Stimulated activated CD4-positive, alpha-beta T cell treated with anti-CD3 and anti-CD28 coated beads, TNF-alpha, amount 100 ng/mL, for 24 hours (primary cell): ENCODE data around the gene GPR17.

Experiments
- DNase-seq, 3 experiments: peaks; one replicate each; pipeline ENCODE4 v3.0.0-alpha.2; 2020; ENCODE audit warnings: low read depth in 3 of 3

GPR17 gene

DNA sequence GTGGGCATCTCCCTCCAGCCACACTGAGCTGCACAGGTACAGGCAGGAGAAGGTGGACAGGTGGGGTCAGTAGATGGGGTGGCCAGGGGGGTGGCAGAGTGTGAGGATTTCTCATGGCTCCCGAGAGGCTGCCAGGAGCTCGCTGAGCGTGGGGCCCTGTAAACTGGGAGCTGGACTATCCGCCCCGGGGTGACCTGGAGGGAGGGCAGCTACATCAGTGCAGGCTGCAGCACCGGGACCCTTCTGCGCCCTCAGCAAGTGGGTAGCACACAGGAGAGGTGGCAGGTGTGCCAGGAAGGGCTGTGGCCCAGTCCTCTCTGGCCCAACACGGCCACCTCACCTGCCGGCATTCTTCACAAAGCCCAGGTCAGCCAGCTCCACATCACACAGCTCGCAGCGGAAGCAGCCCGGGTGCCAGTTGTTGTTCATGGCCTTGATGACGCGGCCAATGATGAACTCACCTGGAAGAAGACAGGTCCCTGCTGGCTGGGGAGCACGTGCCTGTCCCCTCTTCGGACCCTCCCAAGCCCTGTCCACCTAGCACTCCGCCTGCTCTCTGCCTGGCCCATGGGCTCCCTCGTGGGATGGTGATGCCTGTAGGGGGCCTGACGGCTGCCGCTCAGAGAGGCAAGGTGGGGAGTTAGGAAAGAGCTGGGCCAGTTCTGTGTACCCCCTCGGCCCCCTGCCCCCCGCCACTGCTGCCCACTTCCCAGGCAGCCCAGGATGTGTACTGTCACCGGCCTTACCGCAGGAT lies 8.3 kb downstream of the GPR17 start:
- DNase-seq: no peak

DNA sequence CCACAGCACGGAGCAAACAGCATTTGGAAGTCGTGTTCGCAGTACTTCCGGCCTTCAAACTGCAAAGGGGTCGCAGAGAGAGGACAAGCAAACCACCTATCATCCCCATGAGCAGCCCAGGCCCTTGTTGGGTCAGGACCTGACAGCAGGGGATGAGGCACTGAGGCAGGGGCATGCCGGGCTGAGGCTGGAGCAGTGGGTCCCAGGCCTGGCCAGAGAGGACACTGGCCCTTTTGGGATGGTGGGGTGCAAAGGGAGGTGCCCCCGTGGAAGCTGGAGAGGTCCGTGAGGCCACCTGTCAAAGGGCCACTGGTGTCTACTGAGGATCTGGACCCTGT lies 8.9 kb downstream of the GPR17 start:
- DNase-seq: no peak

DNA sequence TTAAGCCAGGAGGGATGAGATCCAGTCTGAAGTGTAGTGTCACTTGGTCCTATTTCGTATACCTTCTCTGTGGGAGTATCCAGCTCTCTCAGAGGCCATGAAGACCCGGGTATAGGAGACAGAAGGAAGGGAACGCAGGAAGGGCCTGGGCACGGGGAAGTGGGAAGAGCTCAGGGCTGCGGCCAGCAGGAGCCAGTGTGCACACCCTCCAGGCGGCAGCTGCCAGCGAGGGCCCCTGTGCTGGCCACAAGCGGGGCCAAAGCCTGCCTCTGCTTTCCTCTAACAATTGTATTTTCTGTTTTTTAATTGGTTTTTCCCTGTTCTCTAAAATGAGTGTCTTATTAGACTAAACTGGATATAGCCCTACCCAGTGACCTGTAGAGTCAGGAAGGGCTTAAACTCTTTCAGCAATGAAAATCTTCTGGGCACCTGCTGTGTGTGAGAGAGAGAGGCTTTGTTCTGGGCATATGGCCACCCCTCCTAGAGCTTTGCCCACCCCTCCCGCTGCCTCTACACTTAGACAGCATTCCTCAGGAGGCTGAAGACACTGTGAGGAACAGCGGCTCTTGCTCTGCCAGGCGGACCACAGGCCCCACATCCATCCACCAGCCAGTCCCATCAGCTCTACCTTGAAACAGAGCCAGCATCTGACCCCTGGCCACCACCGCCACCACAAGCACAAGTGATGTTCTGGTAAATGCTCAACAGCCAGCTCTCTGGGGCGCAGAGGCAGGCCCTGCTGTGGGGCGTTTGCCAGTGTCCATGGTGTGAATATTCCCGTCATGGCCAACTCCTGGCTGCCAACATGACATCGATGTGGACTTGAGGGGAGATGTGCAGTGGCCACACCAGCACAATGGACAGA lies 9.5 kb downstream of the GPR17 start:
- DNase-seq: no peak

DNA sequence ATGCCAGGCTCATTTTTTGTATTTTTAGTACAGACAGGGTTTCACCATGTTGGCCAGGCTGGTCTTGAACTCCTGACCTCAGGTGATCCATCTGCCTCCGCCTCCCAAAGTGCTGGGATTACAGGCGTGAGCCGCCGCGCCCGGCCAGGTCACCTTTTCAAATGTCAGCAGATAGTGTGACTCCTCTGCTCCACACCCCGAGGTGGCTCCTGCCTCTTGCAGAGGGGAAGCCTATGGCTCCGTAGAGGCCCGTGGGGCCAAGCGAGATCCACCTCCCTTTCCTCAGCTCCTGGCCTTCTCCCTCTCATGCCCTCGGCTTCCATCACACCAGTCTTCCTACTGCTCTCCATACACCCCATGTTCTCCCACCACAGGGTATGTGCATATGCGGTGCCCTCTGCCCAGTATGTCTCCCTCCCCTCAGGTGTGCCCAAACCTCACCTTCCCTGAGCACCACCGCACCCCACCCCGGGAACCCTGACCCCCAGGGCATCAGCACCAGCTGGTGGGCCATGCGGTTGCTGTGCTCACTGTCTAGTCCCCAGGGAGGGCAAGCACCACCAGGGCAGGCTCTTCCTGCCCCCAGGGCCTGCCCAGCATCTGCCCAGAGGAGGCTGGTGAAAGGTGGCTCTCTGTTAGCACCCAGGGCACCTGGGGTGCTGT lies 10.7 kb downstream of the GPR17 start:
- no peak for DNase-seq

DNA sequence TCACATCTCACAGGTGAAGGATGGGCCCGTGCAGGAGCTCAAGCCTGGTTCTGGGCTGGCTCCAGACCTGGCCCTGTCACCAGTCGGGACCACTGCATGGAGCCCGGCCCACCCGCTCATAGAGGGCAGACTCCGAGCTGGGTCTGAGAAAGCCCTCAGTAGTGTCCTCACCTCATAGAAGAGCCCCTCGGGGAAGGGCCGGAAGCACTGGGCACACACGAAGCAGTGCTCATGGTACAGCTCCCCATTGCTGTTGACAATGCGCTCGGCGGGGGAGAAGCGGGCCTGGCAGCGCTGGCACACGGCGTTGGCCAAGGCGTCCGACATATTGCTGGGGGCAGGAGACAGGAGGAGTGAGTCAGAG lies 11.3 kb downstream of the GPR17 start:
- no peak for DNase-seq

DNA sequence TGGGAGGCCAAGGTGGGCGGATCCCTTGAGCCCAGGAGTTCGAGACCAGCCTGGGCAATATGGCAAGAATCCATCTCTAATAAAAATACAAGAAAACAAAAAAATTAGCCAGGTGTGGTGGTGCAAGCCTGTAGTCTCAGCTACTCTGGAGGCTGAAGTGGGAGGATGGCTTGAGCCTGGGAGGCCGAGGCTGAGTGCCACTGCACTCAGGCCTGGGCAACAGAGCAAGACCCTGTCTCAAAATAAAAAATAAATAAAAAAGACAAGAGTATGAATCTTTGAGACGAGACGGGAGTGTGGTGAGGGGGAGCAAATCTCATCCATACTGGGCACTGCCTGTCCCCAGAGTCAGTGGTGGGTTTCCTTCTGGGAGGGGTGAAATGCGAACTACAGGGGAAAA lies 12.2 kb downstream of the GPR17 start:
- no peak for DNase-seq

DNA sequence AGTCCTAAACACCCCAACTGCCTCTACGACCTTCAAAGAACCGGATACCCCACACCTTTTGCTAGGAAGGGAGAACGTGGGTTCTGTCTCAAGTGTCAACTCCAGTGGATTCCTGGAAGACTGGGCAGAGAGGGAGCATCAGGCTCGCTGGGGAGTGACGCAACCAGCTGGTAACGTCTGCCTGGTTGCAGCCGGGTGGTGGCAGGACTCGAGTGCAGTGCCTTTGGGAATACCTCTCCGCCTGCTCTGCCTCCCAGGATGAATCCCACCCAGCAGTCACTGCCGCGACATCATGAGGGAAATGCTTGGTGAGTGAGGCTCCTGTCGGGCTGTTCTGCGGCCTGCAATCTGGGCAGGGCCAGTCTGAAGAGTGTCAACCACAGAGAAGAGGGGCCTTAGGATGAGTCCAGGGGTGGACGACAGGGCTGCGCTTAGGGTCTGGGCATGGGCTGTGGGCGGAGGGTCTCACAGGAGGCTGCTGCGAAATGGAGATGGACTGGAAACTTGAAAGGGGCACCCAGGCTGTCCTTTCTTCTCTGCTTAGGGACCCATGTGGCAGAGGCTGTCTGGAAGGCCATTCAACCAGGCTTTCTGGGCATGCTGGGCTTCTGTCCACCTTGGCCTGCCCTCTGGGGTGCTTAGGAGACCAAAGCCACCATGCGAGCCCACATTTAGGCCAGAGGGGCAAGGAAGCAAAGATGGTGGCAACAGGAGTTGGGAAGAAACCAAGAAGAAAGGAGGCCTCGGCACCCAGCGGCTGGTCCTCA lies 12.9 kb downstream of the GPR17 start:
- DNase-seq: no peak

DNA sequence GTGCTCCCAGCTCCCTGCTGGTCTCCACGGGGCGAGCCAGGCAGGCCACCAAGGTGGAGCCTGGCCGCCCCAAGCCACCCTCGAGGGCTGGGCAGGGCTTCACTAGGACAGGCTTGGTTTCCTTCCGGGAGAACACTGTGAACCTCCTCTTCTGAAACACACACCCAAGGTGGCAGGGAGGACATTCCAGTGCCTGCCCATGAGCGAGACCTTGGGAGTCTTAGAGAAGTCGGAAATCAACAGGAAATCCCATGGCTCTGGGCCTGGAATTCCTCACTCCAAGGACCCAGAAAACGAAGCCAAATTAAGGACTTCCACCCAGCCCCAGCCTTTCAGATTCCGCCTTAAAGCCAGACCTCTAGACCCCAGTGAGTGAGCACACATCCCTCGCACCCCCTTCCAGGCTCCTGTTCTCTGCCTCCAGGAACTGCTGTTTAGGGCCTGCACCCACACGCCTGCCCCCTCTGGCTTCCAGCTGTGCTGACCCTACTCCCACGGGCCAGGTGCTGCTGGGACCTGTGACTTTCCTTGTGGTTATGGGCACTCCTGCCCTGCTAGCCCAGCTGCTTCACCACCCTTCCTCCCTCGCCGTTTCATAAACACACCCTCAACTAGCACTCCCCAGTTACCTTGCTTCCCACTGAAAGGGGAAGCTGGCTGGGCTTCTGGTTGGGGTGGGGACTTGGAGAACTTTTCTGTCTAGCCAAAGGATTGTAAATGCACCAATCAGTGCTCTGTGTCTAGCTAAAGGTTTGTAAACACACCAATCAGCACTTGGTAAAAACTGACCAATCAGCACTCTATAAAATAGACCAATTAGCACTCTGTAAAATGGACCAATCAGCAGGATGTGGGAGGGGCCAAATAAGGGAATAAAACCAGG lies 13.7 kb downstream of the GPR17 start:
- DNase-seq: no peak

DNA sequence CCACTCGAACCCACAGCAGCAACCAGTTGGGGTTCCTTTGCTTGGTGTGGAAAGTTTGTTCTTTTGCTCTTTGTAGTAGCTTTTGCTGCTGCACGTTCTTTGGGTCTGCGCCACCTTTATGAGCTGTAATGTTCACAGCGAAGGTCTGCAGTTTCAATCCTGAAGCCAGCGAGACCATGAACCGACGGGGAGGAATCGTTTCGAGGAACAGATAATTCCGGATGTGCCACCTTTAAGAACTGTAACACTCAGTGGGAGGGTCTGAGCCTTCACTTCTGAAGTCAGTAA lies 14.3 kb downstream of the GPR17 start:
- DNase-seq: no peak

DNA sequence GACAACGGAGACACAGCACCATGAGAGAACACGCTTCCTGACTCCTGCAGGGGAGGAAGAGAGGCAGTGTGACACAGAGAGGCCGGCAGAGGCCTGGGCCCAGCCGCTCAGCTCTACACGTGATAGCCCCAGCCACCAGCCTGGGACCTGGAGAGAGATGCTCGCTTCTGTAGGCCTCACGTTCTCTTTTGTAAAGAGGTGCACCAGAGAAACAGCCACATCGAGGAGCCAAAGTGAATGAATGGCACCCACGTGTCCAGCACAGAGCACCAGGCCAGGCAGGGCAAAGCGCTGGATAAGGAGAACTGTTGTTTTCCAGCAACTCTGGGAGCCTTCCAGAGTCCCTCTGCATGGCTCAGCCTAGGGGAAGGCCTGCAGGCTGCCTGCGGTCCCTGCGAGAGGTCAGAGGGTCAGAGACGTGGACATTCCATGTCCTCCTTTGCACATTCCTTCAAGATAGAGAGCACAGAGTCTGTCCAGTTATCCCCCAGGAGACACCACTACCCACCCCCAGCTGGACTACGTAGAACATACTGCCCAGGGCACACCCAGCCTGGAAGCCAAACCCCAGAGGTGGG lies 15.2 kb downstream of the GPR17 start:
- DNase-seq: no peak

DNA sequence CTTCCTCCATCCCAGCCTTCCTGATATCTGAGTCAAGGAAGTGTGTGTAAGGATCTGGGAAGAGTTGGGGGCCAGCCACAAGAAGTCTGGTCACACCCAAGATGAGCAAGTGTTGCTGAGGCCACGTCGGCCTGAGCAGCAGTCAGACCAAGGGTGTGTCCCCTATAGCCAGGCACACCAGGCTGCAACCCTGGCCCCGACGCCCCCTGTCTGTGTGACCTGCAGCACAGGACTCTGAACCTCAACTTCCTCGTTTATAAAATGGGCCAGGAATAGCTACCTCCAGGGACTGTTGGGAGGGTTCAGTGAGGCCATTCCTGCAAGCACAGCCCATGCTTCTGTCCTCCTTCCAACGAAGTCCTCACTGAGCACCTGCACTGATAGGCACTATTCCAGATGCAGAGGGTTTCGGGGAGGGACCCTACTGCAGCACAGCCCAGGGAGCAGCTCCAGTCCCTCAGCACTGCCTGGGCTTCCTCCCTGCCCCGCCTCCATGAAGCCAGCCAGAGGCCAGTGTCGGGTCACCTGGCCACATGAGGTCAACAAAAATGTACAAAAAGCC lies 16.1 kb downstream of the GPR17 start:
- DNase-seq: no peak

DNA sequence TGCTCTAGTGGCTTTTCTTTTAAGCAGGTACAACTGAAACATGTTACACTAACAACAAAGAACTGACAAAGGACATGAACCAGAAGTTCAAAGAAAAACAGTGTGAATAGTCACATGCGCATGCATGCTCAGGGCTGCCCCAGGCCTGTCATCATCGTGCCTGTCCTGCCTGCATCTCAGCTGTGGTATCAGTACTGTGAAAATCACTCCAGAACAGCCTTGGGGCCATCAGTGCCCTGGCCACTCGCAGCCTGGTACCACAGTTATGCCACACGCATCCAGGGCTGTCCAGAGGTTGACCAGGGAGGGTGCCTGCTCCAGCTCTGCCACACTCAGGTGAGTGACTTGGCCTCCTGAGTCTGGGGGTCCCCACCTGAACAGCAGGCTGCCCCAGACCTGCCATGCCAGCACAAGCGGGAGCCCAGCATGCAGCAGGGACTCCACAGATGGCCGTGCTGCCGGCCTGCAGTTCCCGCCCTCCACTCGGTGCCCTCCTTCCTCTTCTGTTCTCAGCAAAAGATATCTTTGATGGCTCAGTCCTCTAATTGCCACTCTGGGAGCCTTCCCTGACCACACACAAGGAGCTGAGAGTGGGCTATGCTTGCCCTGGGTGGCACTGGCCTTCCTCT lies 17.1 kb downstream of the GPR17 start:
- DNase-seq: no peak

DNA sequence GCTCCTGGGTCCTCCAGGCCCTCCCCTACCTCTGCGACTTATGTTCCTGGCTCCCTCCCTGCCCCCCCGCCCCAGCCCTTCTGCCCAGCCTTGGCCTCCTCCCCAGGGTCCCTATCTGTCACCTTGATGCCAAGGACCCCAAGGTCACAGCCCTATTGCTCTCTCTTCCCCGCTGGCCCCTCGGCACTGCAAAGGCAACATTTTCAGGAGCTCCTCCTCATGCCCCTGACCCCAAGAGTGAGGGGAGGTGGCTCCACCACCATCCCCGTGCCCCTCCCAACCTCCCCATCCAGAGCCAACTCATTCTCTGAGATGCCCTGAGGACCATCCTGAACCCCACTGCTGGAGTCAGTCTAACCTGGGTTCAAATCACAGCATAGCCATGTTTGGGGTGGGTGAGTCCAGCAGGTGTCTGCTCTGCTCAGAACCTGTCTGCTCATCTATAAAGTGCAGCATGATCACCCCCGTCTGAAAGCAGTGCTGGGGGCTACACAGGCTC lies 17.7 kb downstream of the GPR17 start:
- no peak for DNase-seq

DNA sequence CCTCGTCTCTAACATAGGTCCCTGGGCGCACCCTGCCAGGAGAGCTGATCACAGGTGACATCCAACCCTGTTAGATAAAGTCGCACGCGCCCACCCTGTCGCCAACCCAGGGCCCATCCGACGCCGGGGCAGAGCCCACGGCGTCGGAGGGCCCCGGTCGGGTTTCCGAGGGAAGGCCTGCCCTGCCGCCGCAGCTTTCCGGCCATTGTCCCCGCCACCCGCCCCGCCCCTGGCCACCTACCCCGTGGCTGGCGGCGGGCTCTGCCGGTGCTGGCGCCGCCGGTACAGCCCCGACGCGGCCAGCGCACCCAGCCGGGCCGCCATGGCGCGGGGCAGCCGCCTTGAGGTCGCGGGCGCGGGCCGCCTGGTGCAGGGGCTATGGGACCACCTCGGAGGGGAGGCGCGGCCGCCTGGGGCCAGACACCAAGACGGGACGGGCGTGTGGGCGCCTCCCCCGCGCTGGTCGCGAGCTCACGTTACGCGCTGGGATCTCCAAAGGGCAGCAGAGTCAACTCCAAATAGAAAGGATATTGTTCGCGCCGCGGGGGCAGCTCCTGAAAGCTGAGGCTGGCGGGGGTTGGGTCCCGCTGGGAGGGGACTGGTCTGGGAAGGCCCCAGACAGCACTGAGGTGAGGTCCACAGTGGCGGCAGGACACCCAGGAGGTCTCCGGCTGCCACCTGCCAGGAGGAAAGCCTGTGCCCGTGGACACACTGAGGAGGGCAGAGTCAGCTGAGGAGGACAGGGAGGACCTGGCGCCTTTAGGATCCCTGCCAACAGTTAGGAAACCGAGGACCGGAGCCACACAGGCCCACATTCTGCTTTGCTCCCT lies 18.3 kb downstream of the GPR17 start:
- DNase-seq: no peak

DNA sequence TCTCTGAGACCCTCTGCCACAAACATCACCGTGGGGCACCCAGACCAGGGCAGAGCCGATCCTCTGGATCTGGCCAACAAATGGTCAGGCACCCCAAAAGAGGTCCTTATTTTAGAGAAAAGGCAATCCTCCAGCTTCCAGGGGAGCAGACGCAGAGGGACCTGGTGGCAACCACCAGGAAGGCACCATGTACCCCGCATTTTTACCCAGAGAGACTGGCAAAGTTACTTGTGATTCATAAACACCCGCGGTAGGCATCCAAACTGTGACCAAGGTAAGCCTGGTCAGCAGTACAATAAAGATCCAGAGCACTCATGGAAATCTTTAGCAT lies 18.9 kb downstream of the GPR17 start:
- DNase-seq: no peak

DNA sequence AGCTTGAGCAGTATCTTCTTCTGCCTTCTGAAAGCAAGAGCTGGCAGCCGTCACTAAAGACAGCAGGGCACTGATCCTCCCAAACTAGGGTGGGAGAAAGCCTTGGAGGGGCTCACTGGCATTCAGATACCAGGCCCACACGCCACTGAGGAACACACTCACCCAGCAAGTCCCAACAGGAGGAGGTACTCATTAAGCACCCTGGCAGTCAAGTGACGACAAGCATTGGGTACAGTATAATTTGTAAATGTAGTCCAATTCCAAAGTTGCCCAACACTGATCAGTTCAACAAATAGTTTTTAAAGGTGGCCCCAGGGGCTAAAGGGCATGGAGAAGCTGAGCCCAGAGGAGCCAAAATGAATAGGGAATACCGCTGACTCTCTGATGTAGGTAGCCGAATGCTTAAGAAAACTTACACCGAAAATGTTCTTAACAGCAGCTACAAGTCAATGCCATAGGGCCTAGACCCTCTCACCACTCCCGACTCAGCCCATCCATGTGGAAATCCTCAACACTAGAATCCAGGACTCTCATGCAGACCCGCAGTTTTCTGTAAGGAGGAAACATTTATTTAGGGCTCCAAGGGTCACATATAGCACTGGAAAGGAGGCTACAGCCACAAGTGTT lies 19.4 kb downstream of the GPR17 start:
- DNase-seq: no peak

DNA sequence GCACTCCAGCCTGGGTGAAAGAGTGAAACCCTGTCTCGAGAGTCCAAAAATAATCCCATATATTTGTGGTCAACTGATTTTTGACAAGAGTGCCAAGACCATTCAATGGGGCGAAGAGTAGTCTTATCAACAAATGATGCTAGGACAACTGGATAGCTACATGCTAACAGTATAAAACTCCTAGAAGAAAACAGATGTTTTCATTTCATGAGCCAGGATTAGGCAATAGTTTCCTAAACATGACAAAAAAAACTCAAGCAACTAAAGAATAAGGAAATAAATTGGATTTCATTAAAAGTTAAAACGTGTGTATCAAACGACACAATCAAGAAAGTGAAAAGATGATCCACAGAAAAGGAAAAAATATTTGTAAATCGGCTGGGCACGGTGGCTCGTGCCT lies 23.1 kb downstream of the GPR17 start:
- no peak for DNase-seq

DNA sequence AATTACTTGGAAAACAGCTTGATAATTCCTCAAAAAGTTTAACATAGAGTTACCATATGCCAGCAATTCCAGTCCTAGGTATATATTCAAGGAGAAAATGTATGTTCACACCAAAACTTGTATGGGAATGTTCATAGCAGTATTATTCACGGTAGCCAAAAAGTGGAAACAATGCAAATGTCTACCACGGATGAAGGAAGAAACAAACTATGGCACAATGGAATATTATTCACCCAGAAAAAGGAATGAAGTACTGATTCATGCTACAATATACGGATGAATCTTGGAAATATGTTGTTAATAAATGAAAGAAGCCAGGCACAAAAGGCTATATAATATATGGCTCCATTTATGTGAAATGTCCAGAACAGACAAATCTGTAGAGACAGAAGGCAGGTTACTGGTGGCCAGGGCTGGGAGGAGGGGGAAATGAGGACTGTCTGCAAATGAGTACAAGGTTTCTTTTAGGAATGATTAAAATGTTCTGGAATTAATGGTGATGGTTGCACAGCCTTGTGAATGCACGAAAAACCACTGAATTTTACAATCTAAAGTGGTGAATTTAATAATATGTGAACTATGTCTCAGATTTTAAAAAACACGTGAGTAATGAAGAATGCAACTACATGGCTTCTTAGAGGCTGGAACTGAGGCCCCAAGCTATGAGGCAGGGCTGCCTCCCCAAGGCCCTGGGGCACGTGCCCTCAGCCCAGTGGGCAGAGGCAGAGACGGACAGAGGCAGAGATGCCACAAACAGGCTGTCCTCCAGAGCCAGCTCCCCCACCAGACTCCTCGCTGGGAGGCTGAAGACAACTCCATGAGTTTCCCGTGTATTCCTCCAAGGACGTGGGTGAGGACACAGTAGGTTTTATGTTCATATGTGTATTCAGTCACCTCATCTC lies 24.4 kb downstream of the GPR17 start:
- no peak for DNase-seq
